ENCODE data around the gene RASSF4. TPM values are rescaled to one million over a fixed set of nuclear protein-coding genes. Genes with fewer than 3 reads are reported as not detected.

RASSF4 gene
- total RNA-seq, 2 donors from 2014 or later, result 44.5 to 50.8 TPM

DNA sequence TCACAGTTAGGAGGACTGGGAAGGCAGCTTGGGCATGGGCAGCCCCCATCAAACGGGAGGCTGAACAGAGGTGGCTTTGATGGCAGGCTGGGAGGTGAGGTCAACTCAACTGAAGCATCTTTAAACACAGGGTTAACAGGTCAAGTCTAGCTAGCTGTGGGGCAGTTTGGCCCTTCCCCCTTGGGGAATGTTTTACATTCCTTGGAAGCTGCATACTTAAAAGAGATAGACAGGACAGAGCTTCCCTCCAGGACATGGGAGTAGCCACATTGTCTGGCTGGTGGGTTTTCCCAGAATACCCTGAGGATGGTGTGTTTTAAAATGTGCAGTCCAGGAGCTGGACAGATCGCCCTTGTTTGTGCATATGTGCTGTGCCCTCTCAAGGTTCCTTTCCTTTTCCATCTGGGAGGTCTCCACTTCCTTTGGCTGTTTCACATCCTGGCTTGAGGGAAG lies 6.8 kb upstream of the RASSF4 start:
- 78% methylated on average over 2 of the region's 2 CpGs for WGBS, 2 donors
- Histone ChIP-seq H3K9me3 (no peaks in the 10 kb centered on the region), H3K36me3 (replicated peaks in 1 of 2; ENCODE audit: insufficient read depth in 1 of 2, low read depth in 2 of 2) (no peaks in the 10 kb centered on the region), H3K27me3 (no peaks in the 10 kb centered on the region), H3K27ac (no peak overlapping the region), H3K4me3 (no peak overlapping the region), H3K4me1 (peaks cover 21% of the 10 kb centered on the region)
- ATAC-seq, result no peak
- DNase-seq, result peak in 1 of 4 donors; percentile 4
- intact Hi-C loops (cut with DNase I), result no loop called here
- no peak for TF ChIP-seq POLR2A (IDR thresholded peaks at IDR 0.05)
- TF ChIP-seq, protein P1, sequence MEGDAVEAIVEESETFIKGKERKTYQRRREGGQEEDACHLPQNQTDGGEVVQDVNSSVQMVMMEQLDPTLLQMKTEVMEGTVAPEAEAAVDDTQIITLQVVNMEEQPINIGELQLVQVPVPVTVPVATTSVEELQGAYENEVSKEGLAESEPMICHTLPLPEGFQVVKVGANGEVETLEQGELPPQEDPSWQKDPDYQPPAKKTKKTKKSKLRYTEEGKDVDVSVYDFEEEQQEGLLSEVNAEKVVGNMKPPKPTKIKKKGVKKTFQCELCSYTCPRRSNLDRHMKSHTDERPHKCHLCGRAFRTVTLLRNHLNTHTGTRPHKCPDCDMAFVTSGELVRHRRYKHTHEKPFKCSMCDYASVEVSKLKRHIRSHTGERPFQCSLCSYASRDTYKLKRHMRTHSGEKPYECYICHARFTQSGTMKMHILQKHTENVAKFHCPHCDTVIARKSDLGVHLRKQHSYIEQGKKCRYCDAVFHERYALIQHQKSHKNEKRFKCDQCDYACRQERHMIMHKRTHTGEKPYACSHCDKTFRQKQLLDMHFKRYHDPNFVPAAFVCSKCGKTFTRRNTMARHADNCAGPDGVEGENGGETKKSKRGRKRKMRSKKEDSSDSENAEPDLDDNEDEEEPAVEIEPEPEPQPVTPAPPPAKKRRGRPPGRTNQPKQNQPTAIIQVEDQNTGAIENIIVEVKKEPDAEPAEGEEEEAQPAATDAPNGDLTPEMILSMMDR (IDR thresholded peaks at IDR 0.05), result no peak

DNA sequence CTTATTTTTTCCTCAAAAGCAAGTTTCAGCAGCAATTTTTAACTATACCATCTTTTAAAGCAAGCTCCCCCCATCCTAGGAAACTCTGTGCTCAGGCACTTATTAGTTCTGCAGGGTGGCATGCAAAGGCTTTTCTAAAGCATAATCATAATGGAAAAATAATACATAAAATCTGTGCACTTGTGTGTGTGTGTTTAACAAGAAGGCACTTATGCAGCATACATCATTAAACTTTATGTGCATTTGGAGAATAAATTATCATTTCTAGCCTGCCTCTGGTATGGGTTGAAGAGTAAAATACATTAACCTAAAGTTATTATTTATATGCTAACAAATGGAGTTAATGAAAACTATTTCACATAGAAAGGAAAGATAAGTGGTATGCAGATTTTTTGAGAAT lies 5.6 kb upstream of the RASSF4 start:
- no peak overlapping the region for H3K27ac ChIP-seq
- no peak for DNase-seq
- TF ChIP-seq, protein P1 (IDR thresholded peaks at IDR 0.05), result no peak
- TF ChIP-seq POLR2A (IDR thresholded peaks at IDR 0.05), result no peak
- no peak for ATAC-seq
- H3K4me1 ChIP-seq, result peaks cover 31% of the 10 kb centered on the region
- no peaks in the 10 kb centered on the region for H3K36me3 ChIP-seq (replicated peaks in 1 of 2; ENCODE audit: insufficient read depth in 1 of 2, low read depth in 2 of 2)
- intact Hi-C loops (cut with DNase I), result no loop called here
- no peaks in the 10 kb centered on the region for H3K27me3 ChIP-seq
- no peak overlapping the region for H3K4me3 ChIP-seq
- H3K9me3 ChIP-seq, result no peaks in the 10 kb centered on the region

DNA sequence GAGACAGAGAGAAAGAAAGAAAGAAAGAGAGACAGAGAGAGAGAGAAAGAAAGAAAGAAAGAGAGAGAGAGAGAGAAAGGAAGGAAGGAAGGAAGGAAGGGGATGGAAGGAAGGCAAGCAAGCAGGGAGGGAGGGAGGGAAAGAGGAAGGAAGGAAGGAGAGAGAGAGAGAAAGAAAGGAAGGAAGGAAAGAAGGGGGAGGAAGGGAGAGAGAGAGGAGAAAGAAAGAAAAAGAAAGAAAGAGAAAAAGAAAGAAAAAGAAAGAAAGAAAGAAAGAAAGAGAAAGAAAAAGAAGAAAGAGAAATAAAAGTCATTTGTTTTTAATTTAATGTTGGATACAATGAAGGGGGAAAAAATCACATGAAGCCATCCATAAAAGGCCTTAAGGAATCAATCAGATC lies 4.6 kb upstream of the RASSF4 start:
- Histone ChIP-seq H3K36me3 (replicated peaks in 1 of 2; ENCODE audit: insufficient read depth in 1 of 2, low read depth in 2 of 2) (no peaks in the 10 kb centered on the region), H3K9me3 (no peaks in the 10 kb centered on the region), H3K4me3 (no peak overlapping the region), H3K4me1 (peaks cover 26% of the 10 kb centered on the region), H3K27me3 (no peaks in the 10 kb centered on the region), H3K27ac (no peak overlapping the region)
- no peak for TF ChIP-seq POLR2A (IDR thresholded peaks at IDR 0.05)
- TF ChIP-seq, protein P1 (IDR thresholded peaks at IDR 0.05), result no peak
- ATAC-seq, result no peak
- no peak for DNase-seq
- intact Hi-C loops (cut with DNase I), result no loop called here

DNA sequence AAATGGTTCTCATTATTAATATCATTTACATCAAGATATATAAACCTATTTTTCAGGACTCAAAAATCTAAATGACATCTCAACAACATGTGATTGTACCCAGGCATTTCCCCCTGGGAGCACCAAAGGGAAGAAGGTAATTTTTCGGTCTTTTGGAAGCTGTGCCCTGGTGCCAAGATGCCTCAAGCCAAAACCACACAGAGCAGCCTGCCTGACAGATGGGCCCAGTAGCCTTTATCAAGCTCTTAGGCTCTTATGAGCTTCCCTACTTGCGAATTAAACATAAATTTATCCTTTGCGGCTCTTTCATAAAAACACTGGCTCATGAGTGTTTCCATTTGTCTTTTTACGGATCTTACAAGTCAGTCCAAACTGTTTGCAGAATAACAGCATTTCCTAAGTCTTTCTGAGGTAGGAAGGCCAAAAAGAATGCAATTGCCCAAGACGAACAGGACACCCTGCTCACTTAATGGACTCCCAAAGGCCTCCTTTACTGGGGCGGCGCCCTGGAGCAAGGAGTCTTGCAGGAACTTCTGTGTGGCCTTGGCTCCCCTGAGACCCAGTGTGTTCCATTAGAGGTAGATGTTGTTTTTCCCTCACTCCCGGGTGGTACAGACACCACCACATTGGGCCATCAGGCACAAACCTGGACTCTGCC lies 4.1 kb upstream of the RASSF4 start:
- intact Hi-C loops (cut with DNase I), result no loop called here
- peak in 2 of 4 donors; percentile 10 to 39 for DNase-seq
- WGBS, 2 donors, result 81 to 90% methylated on average over 8 of the region's 8 CpGs

More for the DNA sequence above, 4.1 kb upstream of the RASSF4 start:
- Histone ChIP-seq H3K27me3 (no peaks in the 10 kb centered on the region), H3K4me3 (no peak overlapping the region), H3K4me1 (peaks cover 29% of the 10 kb centered on the region), H3K36me3 (replicated peaks in 1 of 2; ENCODE audit: insufficient read depth in 1 of 2, low read depth in 2 of 2) (no peaks in the 10 kb centered on the region), H3K27ac (no peak overlapping the region), H3K9me3 (no peaks in the 10 kb centered on the region)
- TF ChIP-seq POLR2A (IDR thresholded peaks at IDR 0.05), result no peak
- TF ChIP-seq, protein P1 (IDR thresholded peaks at IDR 0.05), result no peak
- ATAC-seq, result no peak

All from body of pancreas (tissue), 4 donors.